SK-N-SH treated with all-trans-retinoic acid at 6 μM for 48 hours (cell line): ENCODE measurements around the gene CD38.
"Not testable (repeated sequence)": the region's sequence is repeated elsewhere in the genome, so short reads cannot be mapped to it uniquely, and the experiment has no call there.

Experiments
- ATAC-seq: fragments of 200-7000 bp; cut with Tn5 transposase; 3 replicates; pipeline ENCODE4 v1.9.1; 2020; ENCODE audit warnings: mild to moderate bottlenecking, moderate library complexity
- BACH2 ChIP-seq: fragments of 250-450 bp; sonication (Bioruptor Pico); IDR thresholded peaks from 2 replicates; pipeline ENCODE4 v1.9.0; 2021; ENCODE audit warnings: mild to moderate bottlenecking, borderline replicate concordance
- CSDC2 ChIP-seq: fragments of 250-450 bp; sonication (Bioruptor Pico); IDR thresholded peaks from 2 replicates; pipeline ENCODE4 v1.5.0; 2020; ENCODE audit warnings: mild to moderate bottlenecking, moderate library complexity
- GLIS3 ChIP-seq: fragments of 250-450 bp; sonication (Bioruptor Pico); IDR thresholded peaks from 2 replicates; pipeline ENCODE4 v1.5.0; 2020; ENCODE audit warnings: mild to moderate bottlenecking, moderate library complexity
- ISL1 ChIP-seq: fragments of 250-450 bp; sonication (Bioruptor Pico); IDR thresholded peaks from 2 replicates; pipeline ENCODE4 v2.1.2; 2022; ENCODE audit warnings: mild to moderate bottlenecking, moderate library complexity
- OSR1 ChIP-seq: fragments of 250-450 bp; sonication (Bioruptor Pico); IDR thresholded peaks from 2 replicates; pipeline ENCODE4 v1.8.0; 2022; ENCODE audit warnings: moderate library complexity, mild to moderate bottlenecking, inconsistent platforms
- RARB ChIP-seq: fragments of 250-450 bp; sonication (Bioruptor Pico); IDR thresholded peaks from 2 replicates; pipeline ENCODE4 v1.8.0; 2021; ENCODE audit warnings: mild to moderate bottlenecking, moderate library complexity
- SNAI2 ChIP-seq: fragments of 250-450 bp; sonication (Bioruptor Pico); IDR thresholded peaks from 2 replicates; pipeline ENCODE4 v1.5.0; 2020; ENCODE audit warnings: mild to moderate bottlenecking, moderate library complexity
- TCF4 ChIP-seq: fragments of 250-450 bp; sonication (Bioruptor Pico); IDR thresholded peaks from 2 replicates; pipeline ENCODE4 v1.8.0; 2021; ENCODE audit warnings: mild to moderate bottlenecking, moderate library complexity, borderline replicate concordance
- TOX ChIP-seq: fragments of 250-450 bp; sonication (Bioruptor Pico); IDR thresholded peaks from 2 replicates; pipeline ENCODE4 v1.8.0; 2021; ENCODE audit warnings: mild to moderate bottlenecking, moderate library complexity, borderline replicate concordance
- ZFP3 ChIP-seq: fragments of 250-450 bp; sonication (Bioruptor Pico); IDR thresholded peaks from 2 replicates; pipeline ENCODE4 v1.5.0; 2020; ENCODE audit warnings: mild to moderate bottlenecking, moderate library complexity
- ZFP30 ChIP-seq: fragments of 450-650 bp; formaldehyde crosslinking; IDR thresholded peaks from 2 replicates; pipeline ENCODE4 v1.5.0; 2022; ENCODE audit warnings: mild to moderate bottlenecking, moderate library complexity
- ZNF70 ChIP-seq: fragments of 450-650 bp; formaldehyde crosslinking; IDR thresholded peaks from 2 replicates; pipeline ENCODE4 v1.5.0; 2020; ENCODE audit warnings: mild to moderate bottlenecking, moderate library complexity
- ZNF8 ChIP-seq: fragments of 450-650 bp; formaldehyde crosslinking; IDR thresholded peaks from 2 replicates; pipeline ENCODE4 v1.5.0; 2020; ENCODE audit warnings: mild to moderate bottlenecking, moderate library complexity
- TF ChIP-seq, protein P1 (sequence below): fragments of 250-450 bp; sonication (Bioruptor Pico); IDR thresholded peaks from 2 replicates; pipeline ENCODE4 v1.8.0; 2020; ENCODE audit warnings: mild to moderate bottlenecking, moderate library complexity, borderline replicate concordance
- TF ChIP-seq, protein P2 (sequence below): fragments of 250-450 bp; sonication (Bioruptor Pico); IDR thresholded peaks from 2 replicates; pipeline ENCODE4 v1.8.0; 2021; ENCODE audit warnings: low read depth, mild to moderate bottlenecking, moderate library complexity, borderline replicate concordance
- TF ChIP-seq, protein P3 (sequence below): fragments of 250-450 bp; sonication (Bioruptor Pico); IDR thresholded peaks from 2 replicates; pipeline ENCODE4 v1.5.0; 2020; ENCODE audit warnings: mild to moderate bottlenecking, moderate library complexity
- TF ChIP-seq, protein P4 (sequence below): fragments of 250-450 bp; sonication (Bioruptor Pico); IDR thresholded peaks from 2 replicates; pipeline ENCODE4 v1.5.1; 2020; ENCODE audit warnings: low read depth, mild to moderate bottlenecking, moderate library complexity

Gene CD38

DNA sequence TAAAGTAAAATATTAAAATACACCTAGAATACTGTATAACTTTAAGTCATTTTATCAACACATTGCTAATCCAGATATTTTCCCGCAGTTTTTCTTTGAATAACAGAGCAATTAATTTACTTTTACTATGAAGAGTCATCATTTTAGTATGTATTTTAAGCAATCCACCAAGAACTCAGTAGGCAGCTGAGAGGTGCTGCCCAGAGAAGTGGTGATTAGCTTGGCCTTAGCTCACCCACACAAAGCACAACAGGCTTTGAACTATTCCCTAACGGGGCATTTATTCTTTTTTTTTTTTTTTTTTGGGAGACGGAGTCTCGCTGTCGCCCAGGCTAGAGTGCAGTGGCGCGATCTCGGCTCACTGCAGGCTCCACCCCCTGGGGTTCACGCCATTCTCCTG, 74.4 kb downstream of the CD38 start (continued):
- TF ChIP-seq ZNF70 (CRISPR knock-in tag) (no peak), OSR1 (CRISPR knock-in tag) (no peak)

DNA sequence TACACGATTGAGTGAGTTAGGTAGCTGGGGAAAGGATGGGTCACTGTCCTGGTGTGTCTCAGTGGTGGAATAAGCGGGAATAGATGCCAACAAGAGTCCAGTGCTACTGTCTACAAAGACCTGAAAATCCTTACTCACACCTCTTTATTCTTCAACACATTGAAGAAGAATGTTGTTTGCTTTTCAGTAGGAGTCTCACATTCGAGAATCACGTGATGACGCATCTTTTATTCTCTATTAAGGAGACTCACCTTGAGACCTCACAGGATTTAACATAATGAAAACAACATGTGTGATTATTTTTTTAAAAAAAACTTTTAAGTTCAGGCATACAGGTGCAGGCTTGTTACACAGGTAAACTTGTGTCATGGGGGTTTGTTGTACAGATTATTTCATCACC, 75.2 kb downstream of the CD38 start:
- TF ChIP-seq ISL1, result no peak
- TF ChIP-seq CSDC2 (CRISPR knock-in tag), result no peak
- TF ChIP-seq SNAI2 (CRISPR knock-in tag), result no peak
- TF ChIP-seq, protein P1, sequence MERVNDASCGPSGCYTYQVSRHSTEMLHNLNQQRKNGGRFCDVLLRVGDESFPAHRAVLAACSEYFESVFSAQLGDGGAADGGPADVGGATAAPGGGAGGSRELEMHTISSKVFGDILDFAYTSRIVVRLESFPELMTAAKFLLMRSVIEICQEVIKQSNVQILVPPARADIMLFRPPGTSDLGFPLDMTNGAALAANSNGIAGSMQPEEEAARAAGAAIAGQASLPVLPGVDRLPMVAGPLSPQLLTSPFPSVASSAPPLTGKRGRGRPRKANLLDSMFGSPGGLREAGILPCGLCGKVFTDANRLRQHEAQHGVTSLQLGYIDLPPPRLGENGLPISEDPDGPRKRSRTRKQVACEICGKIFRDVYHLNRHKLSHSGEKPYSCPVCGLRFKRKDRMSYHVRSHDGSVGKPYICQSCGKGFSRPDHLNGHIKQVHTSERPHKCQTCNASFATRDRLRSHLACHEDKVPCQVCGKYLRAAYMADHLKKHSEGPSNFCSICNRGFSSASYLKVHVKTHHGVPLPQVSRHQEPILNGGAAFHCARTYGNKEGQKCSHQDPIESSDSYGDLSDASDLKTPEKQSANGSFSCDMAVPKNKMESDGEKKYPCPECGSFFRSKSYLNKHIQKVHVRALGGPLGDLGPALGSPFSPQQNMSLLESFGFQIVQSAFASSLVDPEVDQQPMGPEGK (CRISPR knock-in tag), result no peak
- TF ChIP-seq RARB (CRISPR knock-in tag), result no peak
- TF ChIP-seq TOX (CRISPR knock-in tag), result no peak
- TF ChIP-seq, protein P2, sequence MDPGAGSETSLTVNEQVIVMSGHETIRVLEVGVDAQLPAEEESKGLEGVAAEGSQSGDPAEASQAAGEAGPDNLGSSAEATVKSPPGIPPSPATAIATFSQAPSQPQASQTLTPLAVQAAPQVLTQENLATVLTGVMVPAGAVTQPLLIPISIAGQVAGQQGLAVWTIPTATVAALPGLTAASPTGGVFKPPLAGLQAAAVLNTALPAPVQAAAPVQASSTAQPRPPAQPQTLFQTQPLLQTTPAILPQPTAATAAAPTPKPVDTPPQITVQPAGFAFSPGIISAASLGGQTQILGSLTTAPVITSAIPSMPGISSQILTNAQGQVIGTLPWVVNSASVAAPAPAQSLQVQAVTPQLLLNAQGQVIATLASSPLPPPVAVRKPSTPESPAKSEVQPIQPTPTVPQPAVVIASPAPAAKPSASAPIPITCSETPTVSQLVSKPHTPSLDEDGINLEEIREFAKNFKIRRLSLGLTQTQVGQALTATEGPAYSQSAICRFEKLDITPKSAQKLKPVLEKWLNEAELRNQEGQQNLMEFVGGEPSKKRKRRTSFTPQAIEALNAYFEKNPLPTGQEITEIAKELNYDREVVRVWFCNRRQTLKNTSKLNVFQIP (CRISPR knock-in tag), result no peak
- TF ChIP-seq OSR1 (CRISPR knock-in tag), result no peak
- TF ChIP-seq GLIS3 (CRISPR knock-in tag), result no peak
- no peak for TF ChIP-seq TCF4 (CRISPR knock-in tag)
- TF ChIP-seq, protein P3, sequence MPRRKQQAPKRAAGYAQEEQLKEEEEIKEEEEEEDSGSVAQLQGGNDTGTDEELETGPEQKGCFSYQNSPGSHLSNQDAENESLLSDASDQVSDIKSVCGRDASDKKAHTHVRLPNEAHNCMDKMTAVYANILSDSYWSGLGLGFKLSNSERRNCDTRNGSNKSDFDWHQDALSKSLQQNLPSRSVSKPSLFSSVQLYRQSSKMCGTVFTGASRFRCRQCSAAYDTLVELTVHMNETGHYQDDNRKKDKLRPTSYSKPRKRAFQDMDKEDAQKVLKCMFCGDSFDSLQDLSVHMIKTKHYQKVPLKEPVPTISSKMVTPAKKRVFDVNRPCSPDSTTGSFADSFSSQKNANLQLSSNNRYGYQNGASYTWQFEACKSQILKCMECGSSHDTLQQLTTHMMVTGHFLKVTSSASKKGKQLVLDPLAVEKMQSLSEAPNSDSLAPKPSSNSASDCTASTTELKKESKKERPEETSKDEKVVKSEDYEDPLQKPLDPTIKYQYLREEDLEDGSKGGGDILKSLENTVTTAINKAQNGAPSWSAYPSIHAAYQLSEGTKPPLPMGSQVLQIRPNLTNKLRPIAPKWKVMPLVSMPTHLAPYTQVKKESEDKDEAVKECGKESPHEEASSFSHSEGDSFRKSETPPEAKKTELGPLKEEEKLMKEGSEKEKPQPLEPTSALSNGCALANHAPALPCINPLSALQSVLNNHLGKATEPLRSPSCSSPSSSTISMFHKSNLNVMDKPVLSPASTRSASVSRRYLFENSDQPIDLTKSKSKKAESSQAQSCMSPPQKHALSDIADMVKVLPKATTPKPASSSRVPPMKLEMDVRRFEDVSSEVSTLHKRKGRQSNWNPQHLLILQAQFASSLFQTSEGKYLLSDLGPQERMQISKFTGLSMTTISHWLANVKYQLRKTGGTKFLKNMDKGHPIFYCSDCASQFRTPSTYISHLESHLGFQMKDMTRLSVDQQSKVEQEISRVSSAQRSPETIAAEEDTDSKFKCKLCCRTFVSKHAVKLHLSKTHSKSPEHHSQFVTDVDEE (CRISPR knock-in tag), result no peak
- no peak for TF ChIP-seq ZFP30 (CRISPR knock-in tag)
- no peak for TF ChIP-seq ZNF8 (CRISPR knock-in tag)
- no peak for TF ChIP-seq ZFP3
- TF ChIP-seq BACH2 (CRISPR knock-in tag), result no peak
- ATAC-seq, result no peak

DNA sequence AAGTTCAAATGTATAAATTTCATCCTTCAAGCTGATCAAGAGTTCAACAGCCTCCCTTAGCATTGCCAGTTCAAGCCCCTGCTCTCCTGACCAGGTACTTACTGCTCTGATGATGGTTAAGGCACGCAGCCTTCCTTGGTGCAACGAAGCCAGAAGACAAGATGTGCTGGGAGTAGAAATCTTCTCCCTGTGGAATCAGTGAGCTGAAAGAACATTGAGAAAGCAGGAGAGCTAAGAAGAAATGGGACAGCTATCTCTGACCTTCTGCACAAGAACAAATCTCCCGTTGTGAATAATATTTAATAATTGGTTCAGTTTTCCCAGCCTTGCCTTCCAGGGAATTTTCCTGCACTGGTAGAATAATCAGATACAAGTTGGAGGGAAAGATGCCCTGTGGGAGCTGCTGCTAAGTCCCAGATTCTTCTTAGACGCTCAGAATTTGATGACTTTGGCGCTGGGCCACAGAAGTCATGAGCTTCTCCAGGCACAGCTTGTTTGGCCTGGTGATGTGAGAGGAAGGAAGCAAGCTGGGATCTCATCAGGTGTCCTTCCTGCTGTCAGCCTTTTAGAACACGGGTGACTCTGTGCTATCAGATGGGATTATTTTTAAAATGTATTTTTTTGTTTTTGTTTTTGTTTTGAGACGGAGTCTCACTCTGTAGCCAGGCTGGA, 77.8 kb downstream of the CD38 start:
- no peak; the same call in 2 of the 3 replicates for ATAC-seq
- TF ChIP-seq, protein P1 (CRISPR knock-in tag), result no peak
- TF ChIP-seq, protein P4, sequence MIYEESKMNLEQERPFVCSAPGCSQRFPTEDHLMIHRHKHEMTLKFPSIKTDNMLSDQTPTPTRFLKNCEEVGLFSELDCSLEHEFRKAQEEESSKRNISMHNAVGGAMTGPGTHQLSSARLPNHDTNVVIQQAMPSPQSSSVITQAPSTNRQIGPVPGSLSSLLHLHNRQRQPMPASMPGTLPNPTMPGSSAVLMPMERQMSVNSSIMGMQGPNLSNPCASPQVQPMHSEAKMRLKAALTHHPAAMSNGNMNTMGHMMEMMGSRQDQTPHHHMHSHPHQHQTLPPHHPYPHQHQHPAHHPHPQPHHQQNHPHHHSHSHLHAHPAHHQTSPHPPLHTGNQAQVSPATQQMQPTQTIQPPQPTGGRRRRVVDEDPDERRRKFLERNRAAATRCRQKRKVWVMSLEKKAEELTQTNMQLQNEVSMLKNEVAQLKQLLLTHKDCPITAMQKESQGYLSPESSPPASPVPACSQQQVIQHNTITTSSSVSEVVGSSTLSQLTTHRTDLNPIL (CRISPR knock-in tag), result no peak

DNA sequence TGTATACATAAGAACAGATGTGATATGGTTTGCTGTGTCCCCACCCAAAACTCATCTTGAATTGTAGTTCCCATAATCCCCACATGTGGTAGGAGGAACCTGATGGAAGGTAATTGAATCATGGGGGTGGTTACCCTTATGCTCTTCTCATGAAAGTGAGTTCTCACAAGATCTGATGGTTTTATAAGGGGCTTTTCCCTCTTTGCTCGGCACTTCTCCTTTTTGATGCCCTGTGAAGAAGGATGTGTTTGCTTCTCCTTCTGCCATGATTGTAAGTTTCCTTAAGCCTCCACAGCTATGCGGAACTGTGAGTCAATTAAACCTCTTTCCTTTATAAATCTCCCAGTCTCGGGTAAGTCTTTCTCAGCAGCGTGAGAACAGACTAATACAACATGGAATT, 83.1 kb downstream of the CD38 start:
- not testable (repeated sequence) for ATAC-seq
